Glutamatergic neuron (in vitro differentiated cells): ENCODE data around the gene CNOT6. TPM values are rescaled to one million over a fixed set of nuclear protein-coding genes. Genes with fewer than 3 reads are reported as not detected.

Experiments used
- DNase-seq: peaks from one replicate; pipeline ENCODE4 v3.0.0; 2022
- H3K27ac Mint-ChIP-seq: one replicate; pipeline ENCODE4 v1.8.0; 2020; ENCODE audit warnings: mild to moderate bottlenecking, mixed read lengths, inconsistent platforms; ENCODE audit not compliant: unreplicated experiment
- H3K27me3 Mint-ChIP-seq: one replicate; pipeline ENCODE4 v1.8.0; 2020; ENCODE audit warnings: mild to moderate bottlenecking, moderate library complexity, mixed read lengths, inconsistent platforms; ENCODE audit not compliant: unreplicated experiment
- H3K36me3 Mint-ChIP-seq: one replicate; pipeline ENCODE4 v1.8.0; 2020; ENCODE audit warnings: mild to moderate bottlenecking, mixed read lengths, inconsistent platforms; ENCODE audit not compliant: unreplicated experiment
- H3K4me1 Mint-ChIP-seq: one replicate; pipeline ENCODE4 v1.8.0; 2020; ENCODE audit warnings: mild to moderate bottlenecking, low read depth, mixed read lengths, inconsistent platforms; ENCODE audit not compliant: unreplicated experiment
- H3K4me3 Mint-ChIP-seq: one replicate; pipeline ENCODE4 v1.8.0; 2020; ENCODE audit warnings: mild to moderate bottlenecking, mixed read lengths, inconsistent platforms; ENCODE audit not compliant: unreplicated experiment
- H3K9me3 Mint-ChIP-seq: one replicate; pipeline ENCODE4 v1.8.0; 2020; ENCODE audit warnings: mild to moderate bottlenecking, moderate library complexity, mixed read lengths, inconsistent platforms; ENCODE audit not compliant: unreplicated experiment
- CTCF ChIP-seq: fragments of 200-600 bp; sonication (generic); IDR thresholded peaks from one replicate; pipeline ENCODE4 v1.5.0; 2021; ENCODE audit not compliant: partially characterized antibody, unreplicated experiment
- total RNA-seq: library from RNA; stranded (reverse); fragmentation: NEBNext Ultra II Directional; extraction: Animal tissue kit (Norgen Biotek cat#: 25700); gene quantifications from one replicate; pipeline ENCODE4 v1.2.1, GENCODE V29; 2021; ENCODE audit not compliant: unreplicated experiment

Gene CNOT6
- total RNA-seq, 1 donor from 2014 or later = 62.0 TPM

- TF ChIP-seq CTCF = no peak
These were observed 105.9 kb downstream of the CNOT6 start for GRCh38 chr5:180599981-180600553.

GRCh38 chr5:180600554-180601041, 106.4 kb downstream of the CNOT6 start:
- Mint-ChIP-seq H3K36me3 (peaks cover 5% of the 10 kb centered on the region), H3K4me3 (no peak overlapping the region), H3K9me3 (peaks cover 4% of the 10 kb centered on the region), H3K4me1 (no peaks in the 10 kb centered on the region), H3K27ac (no peak overlapping the region), H3K27me3 (peaks cover 6% of the 10 kb centered on the region)
- no peak for TF ChIP-seq CTCF
- no peak for DNase-seq

More at GRCh38 chr5:180599981-180600553, 105.9 kb downstream of the CNOT6 start:
- DNase-seq = no peak
- H3K27me3 Mint-ChIP-seq = peaks cover 6% of the 10 kb centered on the region
- no peak overlapping the region for H3K4me3 Mint-ChIP-seq
- H3K36me3 Mint-ChIP-seq = peaks cover 5% of the 10 kb centered on the region
- H3K27ac Mint-ChIP-seq = no peak overlapping the region
- no peaks in the 10 kb centered on the region for H3K4me1 Mint-ChIP-seq
- H3K9me3 Mint-ChIP-seq = peaks cover 4% of the 10 kb centered on the region

GRCh38 chr5:180601591-180602480, 107.7 kb downstream of the CNOT6 start:
- H3K9me3 Mint-ChIP-seq = peaks cover 4% of the 10 kb centered on the region
- H3K36me3 Mint-ChIP-seq = peaks cover 5% of the 10 kb centered on the region
- H3K27ac Mint-ChIP-seq = peak overlapping the region; percentile 38
- no peak for TF ChIP-seq CTCF
- H3K27me3 Mint-ChIP-seq = peaks cover 6% of the 10 kb centered on the region
- H3K4me3 Mint-ChIP-seq = no peak overlapping the region
- H3K4me1 Mint-ChIP-seq = no peaks in the 10 kb centered on the region
- DNase-seq = peak; percentile 12

- Mint-ChIP-seq H3K9me3 (peaks cover 4% of the 10 kb centered on the region), H3K27me3 (peaks cover 6% of the 10 kb centered on the region), H3K4me1 (no peaks in the 10 kb centered on the region), H3K4me3 (no peak overlapping the region), H3K36me3 (peaks cover 5% of the 10 kb centered on the region), H3K27ac (no peak overlapping the region)
- peak; percentile 13 for DNase-seq
- no peak for TF ChIP-seq CTCF
These were observed 108.4 kb downstream of the CNOT6 start for GRCh38 chr5:180602481-180603075.
